ENCODE results near the gene TMEM19.
"Not testable (repeated sequence)": the region's sequence is repeated elsewhere in the genome, so short reads cannot be mapped to it uniquely, and the experiment has no call there.

TMEM19 gene

GRCh38 chr12:71702181-71702580, 16.3 kb downstream of the TMEM19 start:
- intact Hi-C loops (cut with DNase I); DNase-seq: not testable (repeated sequence)

GRCh38 chr12:71702590-71702989, 16.7 kb downstream of the TMEM19 start:
- intact Hi-C loops (cut with DNase I), result no loop called here
- no peak for DNase-seq

- intact Hi-C loops (cut with DNase I), result no loop called here
Observed at GRCh38 chr12:71703206-71703605, 17.3 kb downstream of the TMEM19 start.

GRCh38 chr12:71704920-71705319, 19.0 kb downstream of the TMEM19 start:
- DNase-seq, result no peak
- intact Hi-C loops (cut with DNase I), result no loop called here

More at GRCh38 chr12:71703206-71703605, 17.3 kb downstream of the TMEM19 start:
- DNase-seq, result no peak

GRCh38 chr12:71708658-71709057, 22.8 kb downstream of the TMEM19 start:
- intact Hi-C loops (cut with DNase I), result no loop called here
- no peak for DNase-seq

GRCh38 chr12:71710276-71711125, 24.6 kb downstream of the TMEM19 start:
- intact Hi-C loops (cut with DNase I), result no loop called here
- DNase-seq, result no peak

- intact Hi-C loops (cut with DNase I), result no loop called here
- DNase-seq, result no peak
Observed at GRCh38 chr12:71718611-71719010, 32.7 kb downstream of the TMEM19 start.

GRCh38 chr12:71719647-71720370, 33.9 kb downstream of the TMEM19 start:
- DNase-seq, result peak in 5 of 42 donors; percentile 6 to 44 (median 22)
- intact Hi-C loops (cut with DNase I), result no loop called here

- intact Hi-C loops (cut with DNase I), result no loop called here
- DNase-seq, result no peak
Observed at GRCh38 chr12:71721783-71722505, 36.1 kb downstream of the TMEM19 start.

- DNase-seq, result no peak
Observed at GRCh38 chr12:71725011-71725410, 39.1 kb downstream of the TMEM19 start.

GRCh38 chr12:71726548-71726947, 40.7 kb downstream of the TMEM19 start:
- no peak for DNase-seq
- intact Hi-C loops (cut with DNase I), result no loop called here

More at GRCh38 chr12:71725011-71725410, 39.1 kb downstream of the TMEM19 start:
- intact Hi-C loops (cut with DNase I), result no loop called here

- intact Hi-C loops (cut with DNase I), result no loop called here
- DNase-seq, result no peak
Observed at GRCh38 chr12:71727958-71728357, 42.1 kb downstream of the TMEM19 start.

- DNase-seq, result peak in 2 of 42 donors; percentile 6 to 7
- intact Hi-C loops (cut with DNase I), result no loop called here
Observed at GRCh38 chr12:71730936-71731335, 45.1 kb downstream of the TMEM19 start.

- intact Hi-C loops (cut with DNase I), result no loop called here
- no peak for DNase-seq
Observed at GRCh38 chr12:71731439-71732356, 45.8 kb downstream of the TMEM19 start.

- intact Hi-C loops (cut with DNase I), result no loop called here
Observed at GRCh38 chr12:71732357-71732712, 46.5 kb downstream of the TMEM19 start.

GRCh38 chr12:71737197-71737596, 51.3 kb downstream of the TMEM19 start:
- intact Hi-C loops (cut with DNase I), result no loop called here
- no peak for DNase-seq

More at GRCh38 chr12:71732357-71732712, 46.5 kb downstream of the TMEM19 start:
- DNase-seq, result no peak

GRCh38 chr12:71742998-71743397, 57.1 kb downstream of the TMEM19 start:
- intact Hi-C loops (cut with DNase I), result no loop called here
- no peak for DNase-seq

- intact Hi-C loops (cut with DNase I), result no loop called here
- no peak for DNase-seq
Observed at GRCh38 chr12:71744522-71745300, 58.8 kb downstream of the TMEM19 start.

All from head of caudate nucleus (tissue), 42 donors.